NCI-H2227 (cell line): ENCODE measurements around the gene TGFB2.

Experiments
- DNase-seq: peaks from one replicate; lab custom pipeline; 2025; ENCODE audit not compliant: unreplicated experiment; lab: John Stamatoyannopoulos, UW

The TGFB2 gene

GRCh38 chr1:218481116-218481775, 136.1 kb downstream of the TGFB2 start:
- no peak for DNase-seq

GRCh38 chr1:218482683-218483082, 137.5 kb downstream of the TGFB2 start:
- no peak for DNase-seq

GRCh38 chr1:218485241-218485928, 140.2 kb downstream of the TGFB2 start:
- DNase-seq, result no peak

- no peak for DNase-seq
Observed at GRCh38 chr1:218488531-218488930, 143.4 kb downstream of the TGFB2 start.

GRCh38 chr1:218488986-218489385, 143.8 kb downstream of the TGFB2 start:
- DNase-seq, result no peak

GRCh38 chr1:218490406-218490922, 145.3 kb downstream of the TGFB2 start:
- DNase-seq, result peak; percentile 28

- no peak for DNase-seq
Observed at GRCh38 chr1:218492874-218493273, 147.7 kb downstream of the TGFB2 start.

- DNase-seq, result no peak
Observed at GRCh38 chr1:218493986-218494385, 148.8 kb downstream of the TGFB2 start.
